Measurements from ENCODE around the gene DERL3.

Gene DERL3

DNA sequence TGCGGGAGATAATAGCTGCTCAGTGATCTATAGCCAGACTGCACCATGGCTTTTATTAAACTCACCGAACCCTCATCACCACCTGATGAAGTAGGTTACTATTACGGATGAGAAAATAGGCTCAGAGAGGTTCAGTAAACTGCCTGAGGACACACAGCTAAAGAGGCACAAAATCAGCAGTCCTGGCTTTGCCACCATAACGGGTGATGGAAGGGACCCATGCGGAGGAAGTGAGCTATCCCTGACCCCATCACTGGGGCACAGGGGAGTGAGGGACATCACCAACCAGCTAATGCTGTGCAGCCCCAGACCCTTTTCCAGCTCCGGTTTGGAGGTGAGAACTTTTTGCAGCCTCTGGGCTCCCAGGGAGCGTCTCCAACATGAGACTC is 7.3 kb upstream of the DERL3 start:
- ChIA-PET POLR2A (interaction anchor here (0.9 to 1.6 kb wide), 3 partner anchors 11 to 73 kb away, joined by 3 to 8 read pairs (median 3); partner anchors contain the start of genes MMP11 and SLC2A11), CTCF (interaction anchor here (0.7 to 1.6 kb wide), 8 partner anchors 11 to 88 kb away, joined by 3 to 8 read pairs (median 4); partner anchors contain the start of genes CHCHD10, MIF and SLC2A11)
- H3K27ac ChIP-seq (ENCODE audit: extremely low read depth, low read depth, low read length): no peak overlapping the region
- no peak overlapping the region for H3K4me3 ChIP-seq (ENCODE audit: low read depth, low read length)
- TF ChIP-seq PRDM10 (tag by site-specific recombination; IDR thresholded peaks at IDR 0.05) (no peak), ZNF664 (tag by site-specific recombination; IDR thresholded peaks at IDR 0.05) (0 out of 2 replicates have a peak, but pooled peaks have one; percentile 25)
- no peaks in the 10 kb centered on the region for H3K9me3 ChIP-seq (ENCODE audit: control insufficient read depth, insufficient read depth, low read depth, low read length)
- no peaks in the 10 kb centered on the region for H3K36me3 ChIP-seq (ENCODE audit: control insufficient read depth in 2 of 2, insufficient read depth in 1 of 2, low read length in 2 of 2)
- no peaks in the 10 kb centered on the region for H3K4me1 ChIP-seq (ENCODE audit: control insufficient read depth, insufficient read depth, low read length)

- H3K36me3 ChIP-seq (ENCODE audit: control insufficient read depth in 2 of 2, insufficient read depth in 1 of 2, low read length in 2 of 2): no peaks in the 10 kb centered on the region
- H3K4me3 ChIP-seq (ENCODE audit: low read depth, low read length): no peak overlapping the region
- no peaks in the 10 kb centered on the region for H3K9me3 ChIP-seq (ENCODE audit: control insufficient read depth, insufficient read depth, low read depth, low read length)
- TF ChIP-seq, protein P1, sequence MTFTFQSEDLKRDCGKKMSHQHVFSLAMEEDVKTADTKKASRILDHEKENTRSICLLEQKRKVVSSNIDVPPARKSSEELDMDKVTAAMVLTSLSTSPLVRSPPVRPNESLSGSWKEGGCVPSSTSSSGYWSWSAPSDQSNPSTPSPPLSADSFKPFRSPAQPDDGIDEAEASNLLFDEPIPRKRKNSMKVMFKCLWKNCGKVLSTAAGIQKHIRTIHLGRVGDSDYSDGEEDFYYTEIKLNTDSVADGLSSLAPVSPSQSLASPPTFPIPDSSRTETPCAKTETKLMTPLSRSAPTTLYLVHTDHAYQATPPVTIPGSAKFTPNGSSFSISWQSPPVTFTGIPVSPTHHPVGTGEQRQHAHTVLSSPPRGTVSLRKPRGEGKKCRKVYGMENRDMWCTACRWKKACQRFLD (tag by site-specific recombination; IDR thresholded peaks at IDR 0.05): no peak
- no peak for TF ChIP-seq SP7 (tag by site-specific recombination; IDR thresholded peaks at IDR 0.05)
- peak; percentile 46 for TF ChIP-seq ZIC2 (tag by site-specific recombination; IDR thresholded peaks at IDR 0.05)
- CTCF ChIA-PET: interaction anchor here (0.7 to 1.6 kb wide), 8 partner anchors 12 to 88 kb away, joined by 3 to 8 read pairs (median 4); partner anchors contain the start of genes CHCHD10, MIF and SLC2A11
- no peak overlapping the region for H3K27ac ChIP-seq (ENCODE audit: extremely low read depth, low read depth, low read length)
- POLR2A ChIA-PET: interaction anchor here (0.9 to 1.6 kb wide), 4 partner anchors 12 to 73 kb away, joined by 3 to 10 read pairs (median 6); partner anchors contain the start of genes MMP11 and SLC2A11
- H3K4me1 ChIP-seq (ENCODE audit: control insufficient read depth, insufficient read depth, low read length): no peaks in the 10 kb centered on the region
Observed at GRCh38 chr22:23845265-23846080, 6.7 kb upstream of the DERL3 start.

DNA sequence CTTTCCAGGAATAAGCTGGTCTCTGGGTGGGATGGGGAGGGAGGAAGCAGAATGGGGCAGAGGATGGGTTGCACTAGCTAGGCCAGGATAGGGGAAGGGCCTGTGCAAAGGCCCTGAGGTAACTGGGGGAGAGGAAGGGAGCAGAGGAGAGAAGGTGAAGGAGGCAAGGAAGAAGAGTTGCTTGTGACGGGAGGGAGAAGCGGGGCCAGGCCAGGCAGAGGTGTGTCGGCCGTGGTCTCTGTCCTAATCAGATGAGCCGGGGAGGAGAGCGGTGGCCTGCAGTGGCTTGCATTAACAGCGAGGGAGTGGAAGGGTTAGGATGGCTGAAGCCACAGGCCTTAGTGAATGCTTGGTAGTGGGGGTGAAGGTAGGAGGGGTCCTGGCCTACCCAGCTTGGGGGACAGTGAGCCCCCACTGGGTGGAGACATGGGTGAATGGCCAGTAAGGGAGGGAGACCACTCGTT is 6.0 kb upstream of the DERL3 start:
- no peak overlapping the region for H3K27ac ChIP-seq (ENCODE audit: extremely low read depth, low read depth, low read length)
- H3K4me1 ChIP-seq (ENCODE audit: control insufficient read depth, insufficient read depth, low read length): no peaks in the 10 kb centered on the region
- CTCF ChIA-PET: no interaction called here
- H3K4me3 ChIP-seq (ENCODE audit: low read depth, low read length): no peak overlapping the region
- H3K9me3 ChIP-seq (ENCODE audit: control insufficient read depth, insufficient read depth, low read depth, low read length): no peaks in the 10 kb centered on the region
- TF ChIP-seq ZNF140 (tag by site-specific recombination; IDR thresholded peaks at IDR 0.05) (no peak), ZNF768 (tag by site-specific recombination; IDR thresholded peaks at IDR 0.05) (no peak), ZNF121 (tag by site-specific recombination; IDR thresholded peaks at IDR 0.05) (0 out of 2 replicates have a peak, but pooled peaks have one; percentile 34), ZNF623 (tag by site-specific recombination; IDR thresholded peaks at IDR 0.05) (peak; percentile 99)
- POLR2A ChIA-PET: interaction anchor here (0.5 to 1.2 kb wide), 2 partner anchors 13 to 549 kb away, joined by 6 to 10 read pairs; partner anchors contain the start of gene SLC2A11
- no peaks in the 10 kb centered on the region for H3K36me3 ChIP-seq (ENCODE audit: control insufficient read depth in 2 of 2, insufficient read depth in 1 of 2, low read length in 2 of 2)

GRCh38 chr22:23842599-23842998 is 3.8 kb upstream of the DERL3 start:
- H3K4me1 ChIP-seq (ENCODE audit: control insufficient read depth, insufficient read depth, low read length): no peaks in the 10 kb centered on the region
- H3K27ac ChIP-seq (ENCODE audit: extremely low read depth, low read depth, low read length): no peak overlapping the region
- no peaks in the 10 kb centered on the region for H3K9me3 ChIP-seq (ENCODE audit: control insufficient read depth, insufficient read depth, low read depth, low read length)
- H3K36me3 ChIP-seq (ENCODE audit: control insufficient read depth in 2 of 2, insufficient read depth in 1 of 2, low read length in 2 of 2): peaks cover 0 to 1% of the 10 kb centered on the region in 2 experiments; a peak in 1 of 3 replicates
- no peak overlapping the region for H3K4me3 ChIP-seq (ENCODE audit: low read depth, low read length)
- ChIA-PET CTCF (no interaction called here), POLR2A (interaction anchor here (1.2 kb wide), 1 partner anchor 15 kb away, joined by 4 read pairs; the partner anchor contains the start of gene SLC2A11)
- TF ChIP-seq ZIC2 (tag by site-specific recombination; IDR thresholded peaks at IDR 0.05): peak; percentile 19; the same call in 1 of the 2 replicates
- TF ChIP-seq, protein P2, sequence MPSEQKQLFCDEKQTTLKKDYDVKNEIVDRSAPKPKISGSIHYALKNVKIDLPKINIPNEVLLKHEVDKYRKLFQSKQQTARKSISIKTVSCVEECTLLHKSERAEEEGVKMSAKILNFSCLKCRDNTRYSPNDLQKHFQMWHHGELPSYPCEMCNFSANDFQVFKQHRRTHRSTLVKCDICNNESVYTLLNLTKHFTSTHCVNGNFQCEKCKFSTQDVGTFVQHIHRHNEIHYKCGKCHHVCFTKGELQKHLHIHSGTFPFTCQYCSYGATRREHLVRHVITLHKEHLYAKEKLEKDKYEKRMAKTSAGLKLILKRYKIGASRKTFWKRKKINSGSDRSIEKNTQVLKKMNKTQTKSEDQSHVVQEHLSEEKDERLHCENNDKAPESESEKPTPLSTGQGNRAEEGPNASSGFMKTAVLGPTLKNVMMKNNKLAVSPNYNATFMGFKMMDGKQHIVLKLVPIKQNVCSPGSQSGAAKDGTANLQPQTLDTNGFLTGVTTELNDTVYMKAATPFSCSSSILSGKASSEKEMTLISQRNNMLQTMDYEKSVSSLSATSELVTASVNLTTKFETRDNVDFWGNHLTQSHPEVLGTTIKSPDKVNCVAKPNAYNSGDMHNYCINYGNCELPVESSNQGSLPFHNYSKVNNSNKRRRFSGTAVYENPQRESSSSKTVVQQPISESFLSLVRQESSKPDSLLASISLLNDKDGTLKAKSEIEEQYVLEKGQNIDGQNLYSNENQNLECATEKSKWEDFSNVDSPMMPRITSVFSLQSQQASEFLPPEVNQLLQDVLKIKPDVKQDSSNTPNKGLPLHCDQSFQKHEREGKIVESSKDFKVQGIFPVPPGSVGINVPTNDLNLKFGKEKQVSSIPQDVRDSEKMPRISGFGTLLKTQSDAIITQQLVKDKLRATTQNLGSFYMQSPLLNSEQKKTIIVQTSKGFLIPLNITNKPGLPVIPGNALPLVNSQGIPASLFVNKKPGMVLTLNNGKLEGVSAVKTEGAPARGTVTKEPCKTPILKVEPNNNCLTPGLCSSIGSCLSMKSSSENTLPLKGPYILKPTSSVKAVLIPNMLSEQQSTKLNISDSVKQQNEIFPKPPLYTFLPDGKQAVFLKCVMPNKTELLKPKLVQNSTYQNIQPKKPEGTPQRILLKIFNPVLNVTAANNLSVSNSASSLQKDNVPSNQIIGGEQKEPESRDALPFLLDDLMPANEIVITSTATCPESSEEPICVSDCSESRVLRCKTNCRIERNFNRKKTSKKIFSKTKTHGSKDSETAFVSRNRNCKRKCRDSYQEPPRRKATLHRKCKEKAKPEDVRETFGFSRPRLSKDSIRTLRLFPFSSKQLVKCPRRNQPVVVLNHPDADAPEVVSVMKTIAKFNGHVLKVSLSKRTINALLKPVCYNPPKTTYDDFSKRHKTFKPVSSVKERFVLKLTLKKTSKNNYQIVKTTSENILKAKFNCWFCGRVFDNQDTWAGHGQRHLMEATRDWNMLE (tag by site-specific recombination; conservative IDR thresholded peaks at IDR 0.05; ENCODE audit: low read depth): no peak
- peak; percentile 11; the same call in 1 of the 2 replicates for TF ChIP-seq GLIS2 (tag by site-specific recombination; IDR thresholded peaks at IDR 0.05)
- TF ChIP-seq ZNF335 (tag by site-specific recombination; conservative IDR thresholded peaks at IDR 0.05): no peak
- no peak for TF ChIP-seq ZNF843 (tag by site-specific recombination; IDR thresholded peaks at IDR 0.05)

All from HEK293 (cell line).